Activated B cell treated with CpG ODN at 0.5 μM for 24 hours (primary cell): Measurements from ENCODE around the gene COX18. TPM values are rescaled to one million over a fixed set of nuclear protein-coding genes. Genes with fewer than 3 reads are reported as not detected.

Source experiments
- ATAC-seq: fragments of 200-7000 bp; cut with Tn5 transposase; one replicate; pipeline ENCODE4 v1.10.0; 2021; ENCODE audit warnings: low read depth, mild to moderate bottlenecking, moderate library complexity
- CTCF ChIA-PET: fragments of 350-600 bp; sonication (Branson Sonifier 250); formaldehyde crosslinking; loops from one replicate; lab custom pipeline; 2021; ENCODE audit warnings: antibody characterized with exemption; lab: Charles Lee
- POLR2A ChIA-PET: fragments of 350-600 bp; sonication (Branson Sonifier 250); formaldehyde crosslinking; loops from one replicate; lab custom pipeline; 2021; ENCODE audit warnings: antibody characterized with exemption; lab: Charles Lee
- DNase-seq: peaks from one replicate; pipeline ENCODE4 v3.0.0; 2022
- H3K27ac Mint-ChIP-seq: one replicate; pipeline ENCODE4 v1.8.0; 2020; ENCODE audit warnings: mixed read lengths
- H3K27me3 Mint-ChIP-seq: one replicate; pipeline ENCODE4 v1.8.0; 2021; ENCODE audit warnings: mixed read lengths
- H3K36me3 Mint-ChIP-seq: one replicate; pipeline ENCODE4 v1.8.0; 2021; ENCODE audit warnings: low read depth, mixed read lengths
- H3K4me1 Mint-ChIP-seq: one replicate; pipeline ENCODE4 v1.8.0; 2021; ENCODE audit warnings: mixed read lengths
- H3K4me3 Mint-ChIP-seq: one replicate; pipeline ENCODE4 v1.8.0; 2020; ENCODE audit warnings: mild to moderate bottlenecking, mixed read lengths
- H3K9me3 Mint-ChIP-seq: one replicate; pipeline ENCODE4 v1.8.0; 2020; ENCODE audit warnings: mixed read lengths
- CTCF ChIP-seq: fragments of 200-600 bp; IDR thresholded peaks from one replicate; pipeline ENCODE4 v1.8.0; 2022; ENCODE audit warnings: antibody characterized with exemption, mild to moderate bottlenecking
- intact Hi-C: fragments of 100-400 bp; cut with micrococcal nuclease; formaldehyde crosslinking; loops from one replicate; pipeline ENCODE4 v1.15.1; 2024
- total RNA-seq: library from RNA; stranded (reverse); gene quantifications from 2 replicates; pipeline ENCODE4 v1.2.3, GENCODE V29; 2022

The COX18 gene
- total RNA-seq, 1 donor from 2014 or later = 12.2 TPM

GRCh38 chr4:73037057-73037456, 32.5 kb downstream of the COX18 start:
- intact Hi-C loops = no loop called here
- POLR2A ChIA-PET = no interaction called here
- ATAC-seq = no peak
- DNase-seq = no peak
- H3K27me3 Mint-ChIP-seq = peaks cover 3% of the 10 kb centered on the region
- CTCF ChIA-PET = no interaction called here
- no peak for TF ChIP-seq CTCF
- H3K36me3 Mint-ChIP-seq = no peaks in the 10 kb centered on the region
- peaks cover 7% of the 10 kb centered on the region for H3K9me3 Mint-ChIP-seq
- H3K27ac Mint-ChIP-seq = no peak overlapping the region
- H3K4me1 Mint-ChIP-seq = no peaks in the 10 kb centered on the region
- no peak overlapping the region for H3K4me3 Mint-ChIP-seq

- H3K27me3 Mint-ChIP-seq = peaks cover 3% of the 10 kb centered on the region
- peaks cover 7% of the 10 kb centered on the region for H3K9me3 Mint-ChIP-seq
- H3K4me1 Mint-ChIP-seq = no peaks in the 10 kb centered on the region
- ATAC-seq (no peak), DNase-seq (no peak)
- no peak overlapping the region for H3K27ac Mint-ChIP-seq
- CTCF ChIA-PET = no interaction called here
- intact Hi-C loops = no loop called here
- no peak overlapping the region for H3K4me3 Mint-ChIP-seq
- no peaks in the 10 kb centered on the region for H3K36me3 Mint-ChIP-seq
- POLR2A ChIA-PET = no interaction called here
- TF ChIP-seq CTCF = no peak
Observed at GRCh38 chr4:73036123-73036522, 33.4 kb downstream of the COX18 start.

- intact Hi-C loops = no loop called here
- DNase-seq = no peak
- Mint-ChIP-seq H3K36me3 (no peaks in the 10 kb centered on the region), H3K4me1 (no peaks in the 10 kb centered on the region), H3K27ac (no peak overlapping the region), H3K27me3 (peaks cover 3% of the 10 kb centered on the region), H3K9me3 (peaks cover 7% of the 10 kb centered on the region), H3K4me3 (no peak overlapping the region)
- no peak for ATAC-seq
- ChIA-PET CTCF (no interaction called here), POLR2A (no interaction called here)
- TF ChIP-seq CTCF = no peak
Observed at GRCh38 chr4:73034896-73035295, 34.6 kb downstream of the COX18 start.

- DNase-seq (no peak), ATAC-seq (no peak)
- H3K4me3 Mint-ChIP-seq = no peak overlapping the region
- H3K36me3 Mint-ChIP-seq = no peaks in the 10 kb centered on the region
- ChIA-PET CTCF (no interaction called here), POLR2A (no interaction called here)
- intact Hi-C loops = no loop called here
- no peak overlapping the region for H3K27ac Mint-ChIP-seq
- peaks cover 5% of the 10 kb centered on the region for H3K4me1 Mint-ChIP-seq
- TF ChIP-seq CTCF = no peak
- H3K27me3 Mint-ChIP-seq = no peaks in the 10 kb centered on the region
- H3K9me3 Mint-ChIP-seq = no peaks in the 10 kb centered on the region
Observed at GRCh38 chr4:73028621-73029020, 40.9 kb downstream of the COX18 start.

- Mint-ChIP-seq H3K4me1 (peaks cover 5% of the 10 kb centered on the region), H3K4me3 (no peak overlapping the region), H3K27me3 (peaks cover 6% of the 10 kb centered on the region), H3K27ac (no peak overlapping the region), H3K9me3 (no peaks in the 10 kb centered on the region), H3K36me3 (no peaks in the 10 kb centered on the region)
- DNase-seq (no peak), ATAC-seq (no peak)
- no peak for TF ChIP-seq CTCF
- ChIA-PET POLR2A (no interaction called here), CTCF (interaction anchor here (1.4 kb wide), 1 partner anchor 695 kb away, joined by 5 read pairs; no protein-coding TSS in a partner anchor)
- intact Hi-C loops = no loop called here
Observed at GRCh38 chr4:73021634-73022033, 47.9 kb downstream of the COX18 start.
